ENCODE data around the gene BMP2K.
"Not testable (repeated sequence)": the region's sequence is repeated elsewhere in the genome, so short reads cannot be mapped to it uniquely, and the experiment has no call there.

Gene BMP2K

DNA sequence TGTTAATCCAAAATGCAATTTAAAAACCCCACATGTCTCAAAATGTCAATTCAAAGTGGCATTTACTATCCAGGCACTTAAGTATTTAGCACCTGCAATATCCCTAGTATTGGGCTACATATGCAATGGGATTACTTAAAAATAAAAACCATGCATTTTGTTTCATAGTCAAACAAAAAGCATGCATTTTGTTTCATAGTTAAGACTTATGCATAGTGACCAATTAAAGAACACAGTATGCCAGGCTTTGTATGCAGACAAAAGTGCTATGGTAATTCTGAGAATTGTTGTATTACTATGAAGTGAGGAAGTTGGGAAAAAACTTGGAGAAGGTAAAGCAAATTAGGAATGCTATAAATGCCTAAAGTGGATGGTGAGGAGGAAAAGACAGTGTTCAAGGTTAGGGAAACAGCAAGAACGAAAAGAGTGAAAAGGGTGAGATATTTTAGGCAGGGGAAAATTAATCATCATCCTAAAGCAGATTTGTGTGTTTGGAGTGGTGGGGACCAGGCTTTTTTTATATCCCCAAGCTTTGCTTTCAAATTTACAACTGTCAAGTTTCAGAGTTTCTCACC is 10.6 kb upstream of the BMP2K start:
- no peak for DNase-seq

GRCh38 chr4:78766026-78766425 is 10.1 kb upstream of the BMP2K start:
- no peak for DNase-seq

DNA sequence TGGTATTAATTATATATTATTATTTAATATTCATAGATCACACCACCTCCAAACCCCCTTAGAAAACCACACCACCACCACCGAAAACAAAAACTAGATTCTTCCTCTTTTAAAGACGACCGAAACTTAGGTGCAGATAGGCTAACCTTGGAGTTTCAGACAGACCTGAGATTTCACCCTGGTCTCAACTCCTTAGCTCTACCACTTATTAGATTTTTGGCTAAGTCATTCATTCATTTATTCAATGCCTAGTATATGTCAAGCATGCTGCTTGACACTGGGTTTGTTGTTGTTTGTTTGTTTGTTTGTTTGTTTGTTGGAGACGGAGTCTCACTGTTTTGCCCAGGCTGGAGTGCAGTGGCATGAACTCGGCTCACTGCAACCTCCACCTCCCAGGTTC is 9.5 kb upstream of the BMP2K start:
- DNase-seq = no peak

- DNase-seq = no peak
These were observed 8.8 kb upstream of the BMP2K start for GRCh38 chr4:78767350-78767749.

GRCh38 chr4:78768452-78769180 is 7.5 kb upstream of the BMP2K start:
- no peak for DNase-seq

DNA sequence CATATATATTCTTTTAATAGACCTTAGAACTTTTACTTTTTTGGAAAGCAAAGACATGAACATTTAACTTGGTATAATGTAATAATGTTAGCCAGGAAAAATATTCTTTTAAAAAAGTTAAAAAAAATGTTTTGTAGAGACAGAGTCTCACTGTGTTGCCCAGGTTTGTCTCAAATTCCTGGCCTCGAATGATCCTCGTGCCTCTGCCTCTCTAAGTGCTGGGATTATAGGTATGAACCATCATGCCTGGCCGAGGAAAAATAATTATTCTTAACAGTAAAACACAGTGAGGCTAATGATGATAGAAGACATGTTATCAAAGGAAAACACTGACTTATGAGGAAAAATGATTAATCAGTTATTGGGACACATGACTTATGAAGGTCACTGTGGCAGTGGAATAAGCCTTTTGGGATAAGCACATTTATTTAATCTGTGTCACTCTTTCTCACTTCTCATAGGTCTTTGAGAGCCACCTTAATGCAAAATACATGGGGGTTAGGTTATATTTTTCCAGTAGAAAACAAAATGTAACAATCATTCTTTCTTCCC is 6.0 kb upstream of the BMP2K start:
- DNase-seq = no peak

GRCh38 chr4:78772526-78773091 is 3.5 kb upstream of the BMP2K start:
- DNase-seq = no peak

DNA sequence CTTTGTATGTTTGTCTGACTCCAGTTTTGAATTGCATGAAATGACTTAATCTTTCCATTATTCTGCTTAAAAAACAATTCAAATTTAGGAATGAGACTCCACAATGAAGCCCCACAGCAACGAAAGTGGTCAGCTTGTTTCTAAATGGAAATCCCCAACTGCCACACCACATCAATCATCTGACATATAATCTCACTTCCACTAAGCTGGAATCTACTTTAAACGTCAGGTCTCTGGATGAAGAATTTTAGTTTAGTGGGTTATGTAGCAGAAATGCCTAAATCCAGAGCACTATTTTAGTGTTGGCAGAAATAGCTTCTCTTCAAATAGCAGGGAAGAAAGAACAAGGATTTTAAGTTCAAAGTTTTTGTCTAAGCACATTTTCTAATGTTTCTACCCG is 1.7 kb upstream of the BMP2K start:
- DNase-seq = no peak

GRCh38 chr4:78775303-78776078 is 659 bp upstream of the BMP2K start:
- DNase-seq = peak; percentile 87

DNA sequence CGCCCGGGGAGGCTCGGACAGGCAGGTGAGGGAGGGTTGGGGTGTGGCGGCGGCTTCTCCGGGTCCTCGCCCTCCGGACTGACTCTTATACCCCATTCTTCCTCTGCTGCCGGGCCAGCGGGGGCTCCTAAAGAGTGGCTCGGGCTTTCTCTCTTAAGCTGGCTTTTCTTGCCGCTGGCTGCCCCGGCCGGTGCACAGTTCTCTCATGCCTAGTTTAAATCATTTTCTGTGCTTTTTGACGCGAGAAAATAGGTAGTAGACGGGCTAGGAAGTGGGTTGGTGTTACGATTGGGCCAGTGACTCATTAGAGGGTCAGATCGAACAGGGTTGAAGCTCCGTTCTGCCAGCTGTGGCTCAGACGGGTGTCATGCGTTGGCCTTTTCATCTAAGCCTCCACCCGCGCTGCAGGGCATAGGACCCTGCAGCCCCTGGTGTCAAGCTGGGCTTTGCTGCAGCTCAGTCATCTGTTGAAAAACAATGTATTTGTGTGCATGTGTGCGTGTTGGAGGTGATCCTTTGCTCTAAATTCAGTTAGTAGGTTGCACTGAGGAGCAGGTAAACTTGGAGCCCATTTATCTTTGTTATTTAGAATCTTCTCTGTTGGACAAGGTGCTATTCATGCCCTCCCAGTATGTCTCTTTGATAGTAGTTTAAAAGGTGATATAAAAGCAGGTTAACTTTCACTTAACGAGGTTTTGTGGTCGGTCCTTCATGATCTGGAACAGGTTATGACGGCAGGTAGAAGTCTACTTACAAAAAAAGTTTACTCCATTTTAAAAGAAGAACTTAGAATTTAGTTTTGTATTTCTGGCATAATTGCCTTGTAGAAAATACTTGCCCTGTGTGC is 802 bp downstream of the BMP2K start:
- peak; percentile 9 for DNase-seq

GRCh38 chr4:78777576-78777940 is 1.4 kb downstream of the BMP2K start:
- no peak for DNase-seq

GRCh38 chr4:78778530-78778929 is 2.4 kb downstream of the BMP2K start:
- no peak for DNase-seq

GRCh38 chr4:78779280-78779679 is 3.1 kb downstream of the BMP2K start:
- DNase-seq = no peak

- no peak for DNase-seq
These were observed 3.9 kb downstream of the BMP2K start for GRCh38 chr4:78780093-78780492.

GRCh38 chr4:78781139-78781538 is 5.0 kb downstream of the BMP2K start:
- no peak for DNase-seq

- no peak for DNase-seq
These were observed 5.8 kb downstream of the BMP2K start for GRCh38 chr4:78781924-78782323.

GRCh38 chr4:78784236-78784865 is 8.2 kb downstream of the BMP2K start:
- DNase-seq = no peak

DNA sequence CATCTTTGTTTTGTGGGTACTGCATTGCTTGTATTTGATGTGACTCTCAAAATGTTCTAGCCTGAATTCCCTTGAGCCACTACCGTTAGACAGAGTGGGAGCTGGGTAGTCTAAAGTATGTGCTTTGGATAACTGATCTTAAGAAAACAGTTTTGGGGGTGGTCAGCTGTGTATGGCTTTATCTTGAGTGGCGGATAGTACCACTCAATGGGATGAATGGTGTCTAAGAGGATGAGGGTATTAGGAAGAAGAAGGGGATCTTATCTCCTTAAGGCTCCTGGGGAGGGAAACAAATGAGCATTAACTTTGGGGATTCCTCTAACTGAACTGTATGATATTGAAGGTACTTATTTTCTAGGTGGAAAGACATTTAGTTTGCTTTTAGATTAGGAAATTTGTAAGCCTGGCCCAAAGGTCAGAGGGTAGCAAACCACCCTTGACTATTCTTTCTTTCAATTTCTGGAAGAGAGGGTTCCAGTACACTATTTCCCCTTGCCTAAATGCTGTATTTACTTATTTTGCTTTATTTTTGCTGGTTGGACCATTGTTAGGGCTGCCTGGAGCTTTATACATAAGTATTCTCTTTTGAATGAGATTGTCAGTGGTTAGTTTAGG is 11.3 kb downstream of the BMP2K start:
- no peak for DNase-seq

DNA sequence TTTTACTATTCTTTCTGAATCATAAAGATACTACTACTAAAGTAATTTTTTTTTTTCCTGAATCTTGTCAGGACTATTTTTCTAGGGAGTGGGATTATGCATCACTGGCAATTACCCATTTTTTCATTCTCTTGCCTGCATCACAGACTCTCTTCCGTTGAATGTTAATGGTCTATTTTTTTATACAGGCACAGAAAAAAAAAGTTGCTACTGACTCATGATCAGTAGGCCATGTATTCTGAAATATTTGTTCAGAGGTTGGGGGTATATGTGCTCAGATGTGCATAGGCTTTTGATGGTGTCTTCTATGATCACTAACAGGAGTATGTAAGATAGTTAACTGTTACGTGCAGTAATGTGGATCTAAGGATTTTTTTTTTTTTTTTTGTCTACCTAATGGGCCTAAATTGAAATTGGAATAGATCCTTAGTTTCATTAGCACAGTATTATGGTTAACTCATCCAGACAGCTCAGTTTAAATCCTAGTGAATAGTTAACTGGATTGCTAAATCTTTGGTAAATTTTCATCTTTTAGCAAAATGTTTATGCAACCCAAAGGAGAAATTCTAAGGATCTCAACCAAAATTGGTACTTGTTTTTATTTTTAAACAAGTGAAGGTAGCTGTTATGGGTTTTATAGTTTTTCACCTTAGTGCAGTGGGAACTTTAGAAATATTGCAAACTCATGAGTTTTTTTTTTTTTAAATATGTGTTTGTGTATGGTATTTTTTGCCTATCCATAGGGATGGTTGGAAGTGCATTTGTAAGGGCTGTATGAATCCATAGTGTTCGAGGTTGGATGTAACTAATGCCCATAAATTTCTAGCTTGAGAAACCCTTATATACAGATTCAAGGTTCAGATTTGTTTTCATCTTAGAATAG is 12.1 kb downstream of the BMP2K start:
- DNase-seq = no peak

DNA sequence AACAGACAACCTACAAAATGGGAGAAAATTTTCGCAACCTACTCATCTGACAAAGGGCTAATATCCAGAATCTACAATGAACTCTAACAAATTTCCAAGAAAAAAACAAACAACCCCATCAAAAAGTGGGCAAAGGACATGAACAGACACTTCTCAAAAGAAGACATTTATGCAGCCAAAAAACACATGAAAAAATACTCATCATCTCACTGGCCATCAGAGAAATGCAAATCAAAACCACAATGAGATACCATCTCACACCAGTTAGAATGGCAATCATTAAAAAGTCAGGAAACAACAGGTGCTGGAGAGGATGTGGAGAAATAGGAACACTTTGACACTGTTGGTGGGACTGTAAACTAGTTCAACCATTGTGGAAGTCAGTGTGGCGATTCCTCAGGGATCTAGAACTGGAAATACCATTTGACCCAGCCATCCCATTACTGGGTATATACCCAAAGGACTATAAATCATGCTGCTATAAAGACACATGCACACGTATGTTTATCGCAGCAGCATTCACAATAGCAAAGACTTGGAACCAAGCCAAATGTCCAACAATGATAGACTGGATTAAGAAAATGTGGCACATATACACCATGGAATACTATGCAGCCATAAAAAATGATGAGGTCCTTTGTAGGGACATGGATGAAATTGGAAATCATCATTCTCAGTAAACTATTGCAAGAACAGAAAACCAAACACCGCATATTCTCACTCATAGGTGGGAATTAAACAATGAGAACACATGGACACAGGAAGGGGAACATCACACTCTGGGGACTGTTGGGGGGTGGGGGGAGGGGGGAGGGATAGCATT is 19.7 kb downstream of the BMP2K start:
- not testable (repeated sequence) for DNase-seq

Data from GDM1 (cell line).